Neuronal stem cell (in vitro differentiated cells): ENCODE data around the gene PLCD4.

Experiments
- DNase-seq: peaks from one replicate; pipeline ENCODE4 v3.0.0-alpha.2; 2013; ENCODE audit warnings: low spot score
- H2AFZ ChIP-seq: one replicate; pipeline ENCODE4 v1.6.1; 2013; ENCODE audit warnings: mild to moderate bottlenecking, low read length, inconsistent platforms
- H2AK5ac ChIP-seq: 2 replicates; pipeline ENCODE4 v1.6.1; 2013; ENCODE audit warnings: low read depth, mild to moderate bottlenecking, inconsistent platforms, low read length, moderate library complexity, mixed read lengths
- H2BK120ac ChIP-seq: 2 replicates; pipeline ENCODE4 v1.6.1; 2013; ENCODE audit warnings: low read depth, mild to moderate bottlenecking, inconsistent platforms, low read length, moderate library complexity, mixed read lengths
- H2BK12ac ChIP-seq: one replicate; pipeline ENCODE4 v1.6.1; 2013; ENCODE audit warnings: low read length, inconsistent platforms
- H2BK15ac ChIP-seq: 2 replicates; pipeline ENCODE4 v1.6.1; 2013; ENCODE audit warnings: mild to moderate bottlenecking, low read length, inconsistent platforms, mixed read lengths
- H2BK5ac ChIP-seq: one replicate; pipeline ENCODE4 v1.6.1; 2013; ENCODE audit warnings: inconsistent platforms, mild to moderate bottlenecking, low read length, moderate library complexity
- H3K14ac ChIP-seq: one replicate; pipeline ENCODE4 v1.6.1; 2013; ENCODE audit warnings: low read length, inconsistent platforms
- H3K18ac ChIP-seq: 2 replicates; pipeline ENCODE4 v1.6.1; 2013; ENCODE audit warnings: low read length, inconsistent platforms
- H3K23ac ChIP-seq: 2 replicates; pipeline ENCODE4 v1.6.1; 2013; ENCODE audit warnings: low read depth, mild to moderate bottlenecking, mixed read lengths, low read length, inconsistent platforms; ENCODE audit not compliant: poor library complexity
- H3K27ac ChIP-seq: replicated peaks from 3 replicates; pipeline ENCODE4 v1.5.1; 2013; ENCODE audit warnings: low read length, inconsistent platforms
- H3K27me3 ChIP-seq, 3 experiments: 2 replicates each; pipeline ENCODE4 v1.6.1; 2013; ENCODE audit warnings: low read length in 3 of 3, mild to moderate bottlenecking in 2 of 3, inconsistent platforms in 1 of 3, low read depth in 1 of 3, mixed read lengths in 1 of 3, moderate library complexity in 1 of 3; ENCODE audit not compliant: control insufficient read depth in 3 of 3, insufficient read depth in 3 of 3
- H3K36me3 ChIP-seq, 2 donors: replicated peaks in 1 of 2; 2 replicates each; pipeline ENCODE4 v1.6.1; 2013; ENCODE audit warnings: low read length in 2 of 2; ENCODE audit not compliant: control insufficient read depth in 2 of 2, insufficient read depth in 2 of 2
- H3K4ac ChIP-seq: 2 replicates; pipeline ENCODE4 v1.6.1; 2013; ENCODE audit warnings: inconsistent platforms, mild to moderate bottlenecking, low read length, moderate library complexity
- H3K4me1 ChIP-seq, 2 donors: 1 replicate in 1 of 2; 2 replicates in 1 of 2; pipeline ENCODE4 v1.6.1; 2013; ENCODE audit warnings: low read length in 2 of 2, low read depth in 1 of 2; ENCODE audit not compliant: control insufficient read depth in 2 of 2, insufficient read depth in 1 of 2
- H3K4me2 ChIP-seq: one replicate; pipeline ENCODE4 v1.6.1; 2013; ENCODE audit warnings: mild to moderate bottlenecking, low read length, inconsistent platforms; ENCODE audit not compliant: insufficient read depth, poor library complexity, severe bottlenecking
- H3K4me3 ChIP-seq, 2 donors: 2 replicates each; pipeline ENCODE4 v1.5.1; 2013; ENCODE audit warnings: low read length in 2 of 2, mild to moderate bottlenecking in 2 of 2, inconsistent platforms in 1 of 2, moderate library complexity in 1 of 2
- H3K79me1 ChIP-seq: one replicate; pipeline ENCODE4 v1.6.1; 2013; ENCODE audit warnings: low read depth, mild to moderate bottlenecking, inconsistent platforms, low read length, moderate library complexity
- H3K9ac ChIP-seq: one replicate; pipeline ENCODE4 v1.6.1; 2013; ENCODE audit warnings: mild to moderate bottlenecking, low read depth, low read length, inconsistent platforms; ENCODE audit not compliant: poor library complexity
- H3K9me3 ChIP-seq, 2 donors: replicated peaks in 1 of 2; 2 replicates each; pipeline versions ENCODE3 to v1.6.1; 2013; ENCODE audit warnings: low read length in 2 of 2, mild to moderate bottlenecking in 2 of 2, inconsistent platforms in 1 of 2, low read depth in 1 of 2, mixed read lengths in 1 of 2, moderate library complexity in 1 of 2; ENCODE audit not compliant: control insufficient read depth in 2 of 2, insufficient read depth in 1 of 2
- H4K8ac ChIP-seq: one replicate; pipeline ENCODE4 v1.6.1; 2013; ENCODE audit warnings: low read depth, mild to moderate bottlenecking, inconsistent platforms, low read length, moderate library complexity
- H4K91ac ChIP-seq: one replicate; pipeline ENCODE4 v1.6.1; 2013; ENCODE audit warnings: low read length, low read depth, mild to moderate bottlenecking, inconsistent platforms; ENCODE audit not compliant: poor library complexity
- WGBS, 2 donors: extraction: QIAGEN DNeasy Blood & Tissue Kit; methylation state at CpG; one replicate each; pipeline ENCODE4 v1.1.7; 2013; ENCODE audit warnings: missing lambda C conversion rate in 2 of 2, mixed read lengths in 1 of 2; ENCODE audit not compliant: insufficient read length in 2 of 2, insufficient replicate concordance in 1 of 2; ENCODE audit errors: extremely low coverage in 2 of 2; 5-methylcytosine and 5-hydroxymethylcytosine counted together

The PLCD4 gene

GRCh38 chr2:218569661-218570500 is 37.8 kb upstream of the PLCD4 start:
- Histone ChIP-seq H3K27ac (peak overlapping the region; percentile 95), H4K91ac (no peak overlapping the region), H2BK5ac (no peak overlapping the region), H2AFZ (peak overlapping the region; percentile 91), H2BK12ac (no peak overlapping the region), H4K8ac (no peak overlapping the region), H3K27me3 (no peaks in the 10 kb centered on the region), H2BK120ac (no peak overlapping the region), H3K4me2 (peak overlapping the region; percentile 77), H3K9me3 (no peaks in the 10 kb centered on the region), H3K14ac (no peak overlapping the region), H3K4me1 (peaks cover 4 to 16% of the 10 kb centered on the region in 2 donors), H2AK5ac (no peak overlapping the region), H3K18ac (no peak overlapping the region), H3K4ac (no peak overlapping the region), H3K36me3 (peaks cover 1 to 61% of the 10 kb centered on the region in 2 donors), H3K9ac (no peak overlapping the region), H3K79me1 (peaks cover 3% of the 10 kb centered on the region), H2BK15ac (no peak overlapping the region), H3K23ac (no peak overlapping the region), H3K4me3 (peak overlapping the region; percentile 64 to 86)
- peak; percentile 14 for DNase-seq
- no CpG with 5 or more reads among the region's 10 CpGs for WGBS, 2 donors

- Histone ChIP-seq H2BK5ac (no peak overlapping the region), H3K4ac (no peak overlapping the region), H3K23ac (no peak overlapping the region), H3K18ac (no peak overlapping the region), H3K4me3 (peak overlapping the region in 1 of 2 donors; percentile 64), H3K9me3 (no peaks in the 10 kb centered on the region), H3K36me3 (peaks cover 1 to 60% of the 10 kb centered on the region in 2 donors), H3K27ac (no peak overlapping the region), H2AFZ (no peak overlapping the region), H4K8ac (no peak overlapping the region), H3K27me3 (no peaks in the 10 kb centered on the region), H4K91ac (no peak overlapping the region), H2BK12ac (no peak overlapping the region), H2BK120ac (no peak overlapping the region), H3K79me1 (peaks cover 3% of the 10 kb centered on the region), H2AK5ac (no peak overlapping the region), H3K4me1 (peaks cover 4 to 16% of the 10 kb centered on the region in 2 donors), H2BK15ac (no peak overlapping the region), H3K9ac (no peak overlapping the region), H3K4me2 (no peak overlapping the region), H3K14ac (no peak overlapping the region)
- no CpG with 5 or more reads among the region's 6 CpGs for WGBS, 2 donors
- DNase-seq, result no peak
Measured at GRCh38 chr2:218570850-218571249, 36.8 kb upstream of the PLCD4 start.

- no peak overlapping the region for H2BK5ac ChIP-seq
- H3K4me1 ChIP-seq, result no peaks in the 10 kb centered on the region
- no peak overlapping the region for H3K23ac ChIP-seq
- H3K9ac ChIP-seq, result no peak overlapping the region
- no peak overlapping the region for H3K14ac ChIP-seq
- H2BK12ac ChIP-seq, result no peak overlapping the region
- no peak overlapping the region for H2BK120ac ChIP-seq
- H4K8ac ChIP-seq, result no peak overlapping the region
- no peak overlapping the region for H3K4me3 ChIP-seq
- peaks cover 3% of the 10 kb centered on the region for H3K79me1 ChIP-seq
- no peak overlapping the region for H4K91ac ChIP-seq
- H3K4ac ChIP-seq, result no peak overlapping the region
- H3K4me2 ChIP-seq, result no peak overlapping the region
- no peak overlapping the region for H3K18ac ChIP-seq
- no peaks in the 10 kb centered on the region for H3K9me3 ChIP-seq
- H3K27me3 ChIP-seq, result no peaks in the 10 kb centered on the region
- no CpG with 5 or more reads among the region's 4 CpGs for WGBS, 2 donors
- no peak overlapping the region for H2AK5ac ChIP-seq
- H3K27ac ChIP-seq, result no peak overlapping the region
- DNase-seq, result no peak
- H2AFZ ChIP-seq, result no peak overlapping the region
- peaks cover 7 to 90% of the 10 kb centered on the region in 2 donors for H3K36me3 ChIP-seq
- H2BK15ac ChIP-seq, result no peak overlapping the region
Measured at GRCh38 chr2:218576854-218577253, 30.8 kb upstream of the PLCD4 start.

- peaks cover 2% of the 10 kb centered on the region for H3K79me1 ChIP-seq
- no peaks in the 10 kb centered on the region for H3K27me3 ChIP-seq
- H3K23ac ChIP-seq, result no peak overlapping the region
- no CpG with 5 or more reads among the region's 3 CpGs for WGBS, 2 donors
- H3K27ac ChIP-seq, result no peak overlapping the region
- H4K8ac ChIP-seq, result no peak overlapping the region
- no peak overlapping the region for H2AK5ac ChIP-seq
- H2AFZ ChIP-seq, result no peak overlapping the region
- H3K36me3 ChIP-seq, result peaks cover 7 to 89% of the 10 kb centered on the region in 2 donors
- no peak overlapping the region for H3K14ac ChIP-seq
- H3K4me1 ChIP-seq, result no peaks in the 10 kb centered on the region
- H2BK12ac ChIP-seq, result no peak overlapping the region
- no peak overlapping the region for H3K4ac ChIP-seq
- no peaks in the 10 kb centered on the region for H3K9me3 ChIP-seq
- no peak overlapping the region for H3K18ac ChIP-seq
- H2BK15ac ChIP-seq, result no peak overlapping the region
- peak overlapping the region in 1 of 2 donors; percentile 34 for H3K4me3 ChIP-seq
- no peak overlapping the region for H3K9ac ChIP-seq
- no peak overlapping the region for H3K4me2 ChIP-seq
- no peak overlapping the region for H4K91ac ChIP-seq
- no peak for DNase-seq
- no peak overlapping the region for H2BK120ac ChIP-seq
- no peak overlapping the region for H2BK5ac ChIP-seq
Measured at GRCh38 chr2:218577482-218578220, 30.0 kb upstream of the PLCD4 start.
